Peyer's patch (tissue), 4 donors: ENCODE data around the gene FADS6. TPM values are rescaled to one million over a fixed set of nuclear protein-coding genes. Genes with fewer than 3 reads are reported as not detected.
"Not testable (repeated sequence)": the region's sequence is repeated elsewhere in the genome, so short reads cannot be mapped to it uniquely, and the experiment has no call there.

ENCODE experiments used
- DNase-seq, 3 donors: peaks; one replicate each; pipeline ENCODE4 v3.0.0-alpha.2; 2017 to 2019
- H3K27ac ChIP-seq, 4 donors: fragments of 200-600 bp; sonication (generic); one replicate each; pipeline ENCODE4 v1.5.1; 2016 to 2019
- H3K27me3 ChIP-seq, 2 donors: fragments of 200-600 bp; sonication (generic); one replicate each; pipeline ENCODE4 v1.5.1; 2019
- H3K36me3 ChIP-seq, 3 donors: fragments of 200-600 bp; sonication (generic); one replicate each; pipeline ENCODE4 v1.5.1; 2016 to 2019
- H3K4me1 ChIP-seq, 4 donors: fragments of 200-600 bp; sonication (generic); one replicate each; pipeline ENCODE4 v1.5.1; 2016 to 2019
- H3K4me3 ChIP-seq, 4 donors: fragments of 200-600 bp; sonication (generic); 1 replicate in 3 of 4; 2 replicates in 1 of 4; pipeline ENCODE4 v1.5.1; 2016 to 2019; ENCODE audit warnings: mild to moderate bottlenecking in 1 of 4
- H3K9me3 ChIP-seq, 4 donors: fragments of 200-600 bp; sonication (generic); one replicate each; pipeline ENCODE4 v1.5.1; 2016 to 2019; ENCODE audit warnings: mild to moderate bottlenecking in 1 of 4
- CTCF ChIP-seq, 6 experiments: fragments of 450-650 bp in 4 of 6; fragments of 200-600 bp in 2 of 6; sonication (generic) in 1 of 6; IDR thresholded peaks; one replicate each; pipeline ENCODE4 v1.5.1; 2017 to 2019; ENCODE audit warnings: antibody characterized with exemption in 6 of 6, mild to moderate bottlenecking in 3 of 6, moderate library complexity in 1 of 6
- POLR2A ChIP-seq, 2 donors: fragments of 450-650 bp; IDR thresholded peaks; one replicate each; pipeline ENCODE4 v1.5.1; 2017; ENCODE audit warnings: antibody characterized with exemption in 2 of 2, mild to moderate bottlenecking in 2 of 2, moderate library complexity in 2 of 2
- total RNA-seq, 4 donors: library from RNA; depleted of rRNA; stranded (reverse); fragments of >200 nt; gene quantifications; one replicate each; pipeline ENCODE4 v1.1.0, GENCODE V29; 2016

FADS6 gene
- total RNA-seq, 4 donors from 2014 or later, result 79.9 to 161 (median 82.1) TPM; not detected in 1

GRCh38 chr17:74919440-74920305, 26.2 kb upstream of the FADS6 start:
- DNase-seq, result no peak
- Histone ChIP-seq H3K27ac (no peak overlapping the region), H3K4me1 (peaks cover 4 to 22% (median 18%) of the 10 kb centered on the region in 4 donors), H3K27me3 (peaks cover 0 to 20% of the 10 kb centered on the region in 2 donors), H3K4me3 (no peak overlapping the region), H3K36me3 (no peaks in the 10 kb centered on the region), H3K9me3 (no peaks in the 10 kb centered on the region)
- TF ChIP-seq CTCF (IDR thresholded peaks at IDR 0.05) (peak in 3 of 6 experiments; percentile 29 to 32 (median 32)), POLR2A (IDR thresholded peaks at IDR 0.05) (no peak)

- no peak for DNase-seq
- Histone ChIP-seq H3K4me3 (no peak overlapping the region), H3K27ac (no peak overlapping the region), H3K27me3 (peaks cover 0 to 12% of the 10 kb centered on the region in 2 donors), H3K4me1 (peaks cover 4 to 14% (median 13%) of the 10 kb centered on the region in 4 donors), H3K9me3 (no peaks in the 10 kb centered on the region), H3K36me3 (no peaks in the 10 kb centered on the region)
- TF ChIP-seq POLR2A (IDR thresholded peaks at IDR 0.05), result no peak
Measured at GRCh38 chr17:74918906-74919305, 25.5 kb upstream of the FADS6 start.

- TF ChIP-seq POLR2A (IDR thresholded peaks at IDR 0.05), result no peak
- H3K27ac ChIP-seq, result no peak overlapping the region
- H3K36me3 ChIP-seq, result no peaks in the 10 kb centered on the region
- H3K4me3 ChIP-seq, result no peak overlapping the region
- no peaks in the 10 kb centered on the region for H3K27me3 ChIP-seq
- H3K9me3 ChIP-seq, result no peaks in the 10 kb centered on the region
- no peak for DNase-seq
- H3K4me1 ChIP-seq, result no peaks in the 10 kb centered on the region
Measured at GRCh38 chr17:74917430-74917829, 24.0 kb upstream of the FADS6 start.

- Histone ChIP-seq H3K4me3 (no peak overlapping the region), H3K4me1 (no peaks in the 10 kb centered on the region), H3K27me3 (no peaks in the 10 kb centered on the region), H3K36me3 (no peaks in the 10 kb centered on the region), H3K27ac (no peak overlapping the region), H3K9me3 (no peaks in the 10 kb centered on the region)
- TF ChIP-seq POLR2A (IDR thresholded peaks at IDR 0.05) (no peak), CTCF (IDR thresholded peaks at IDR 0.05) (no peak)
- no peak for DNase-seq
Measured at GRCh38 chr17:74916851-74917199, 23.4 kb upstream of the FADS6 start.

GRCh38 chr17:74916136-74916850, 22.9 kb upstream of the FADS6 start:
- no peaks in the 10 kb centered on the region for H3K27me3 ChIP-seq
- no peak for TF ChIP-seq POLR2A (IDR thresholded peaks at IDR 0.05)
- no peak for TF ChIP-seq CTCF (IDR thresholded peaks at IDR 0.05)
- no peak overlapping the region for H3K27ac ChIP-seq
- H3K4me1 ChIP-seq, result no peaks in the 10 kb centered on the region
- H3K4me3 ChIP-seq, result no peak overlapping the region
- H3K9me3 ChIP-seq, result no peaks in the 10 kb centered on the region
- no peak for DNase-seq
- H3K36me3 ChIP-seq, result no peaks in the 10 kb centered on the region

GRCh38 chr17:74911423-74911822, 18.0 kb upstream of the FADS6 start:
- not testable (repeated sequence) for H3K9me3 ChIP-seq, H3K4me1 ChIP-seq, DNase-seq, H3K27me3 ChIP-seq, H3K4me3 ChIP-seq, H3K36me3 ChIP-seq
- H3K27ac ChIP-seq, result peak overlapping the region in 2 of 4 donors; percentile 42 to 68

GRCh38 chr17:74909097-74909496, 15.7 kb upstream of the FADS6 start:
- not testable (repeated sequence) for H3K4me3 ChIP-seq, H3K27ac ChIP-seq, H3K9me3 ChIP-seq, H3K4me1 ChIP-seq, H3K27me3 ChIP-seq, DNase-seq, H3K36me3 ChIP-seq
